Calu3 (cell line): ENCODE measurements around the gene MTG2. TPM values are rescaled to one million over a fixed set of nuclear protein-coding genes. Genes with fewer than 3 reads are reported as not detected.

Experiments
- BruUV-seq: library from RNA; stranded (reverse); fragments of 400-500 nt; replicated peaks from 2 replicates; lab custom pipeline; 2021; lab: Mats Ljungman, UMichigan
- CTCF ChIA-PET: fragments of 300-600 bp; sonication (Branson Sonifier 250); formaldehyde crosslinking; loops from one replicate; lab custom pipeline; 2022; ENCODE audit warnings: antibody characterized with exemption; lab: Charles Lee
- DNase-seq: peaks from one replicate; pipeline ENCODE4 v3.0.0; 2022
- H3K27ac Mint-ChIP-seq: one replicate; pipeline ENCODE4 v1.8.0; 2022; ENCODE audit warnings: mixed read lengths; ENCODE audit not compliant: unreplicated experiment
- H3K27me3 Mint-ChIP-seq: one replicate; pipeline ENCODE4 v1.8.0; 2022; ENCODE audit warnings: mixed read lengths; ENCODE audit not compliant: unreplicated experiment
- H3K36me3 Mint-ChIP-seq: one replicate; pipeline ENCODE4 v1.8.0; 2022; ENCODE audit warnings: mild to moderate bottlenecking, moderate library complexity, mixed read lengths; ENCODE audit not compliant: insufficient read depth, unreplicated experiment
- H3K4me1 Mint-ChIP-seq: one replicate; pipeline ENCODE4 v1.8.0; 2022; ENCODE audit warnings: mild to moderate bottlenecking, low read depth, mixed read lengths; ENCODE audit not compliant: unreplicated experiment
- H3K4me3 Mint-ChIP-seq: one replicate; pipeline ENCODE4 v1.8.0; 2022; ENCODE audit warnings: mild to moderate bottlenecking, low read depth, moderate library complexity, mixed read lengths; ENCODE audit not compliant: unreplicated experiment
- H3K9me3 Mint-ChIP-seq: one replicate; pipeline ENCODE4 v1.8.0; 2022; ENCODE audit warnings: low read depth, mixed read lengths; ENCODE audit not compliant: unreplicated experiment
- CTCF ChIP-seq: fragments of 200-600 bp; IDR thresholded peaks from one replicate; pipeline ENCODE4 v1.8.0; 2022; ENCODE audit warnings: antibody characterized with exemption; ENCODE audit not compliant: unreplicated experiment
- intact Hi-C: fragments of 100-400 bp; cut with micrococcal nuclease; formaldehyde crosslinking; loops from one replicate; pipeline ENCODE4 v1.10.0; 2022; ENCODE audit not compliant: unreplicated experiment
- total RNA-seq: library from RNA; stranded (reverse); gene quantifications from 2 replicates; pipeline ENCODE4 v1.2.3, GENCODE V29; 2022

Gene MTG2
- total RNA-seq, 1 experiment from 2014 or later, result 87.9 TPM

GRCh38 chr20:62214067-62214466 is 31.2 kb downstream of the MTG2 start:
- Mint-ChIP-seq H3K27me3 (peaks cover 98% of the 10 kb centered on the region), H3K4me3 (no peak overlapping the region), H3K4me1 (peaks cover 15% of the 10 kb centered on the region), H3K27ac (no peak overlapping the region), H3K9me3 (no peaks in the 10 kb centered on the region), H3K36me3 (peaks cover 9% of the 10 kb centered on the region)
- DNase-seq, result no peak
- BruUV-seq, result no TSS peak
- TF ChIP-seq CTCF, result no peak
- intact Hi-C loops, result no loop called here
- CTCF ChIA-PET, result no interaction called here

- peaks cover 11% of the 10 kb centered on the region for H3K36me3 Mint-ChIP-seq
- intact Hi-C loops, result no loop called here
- no peak overlapping the region for H3K4me3 Mint-ChIP-seq
- DNase-seq, result no peak
- no peak overlapping the region for H3K27ac Mint-ChIP-seq
- peaks cover 100% of the 10 kb centered on the region for H3K27me3 Mint-ChIP-seq
- TF ChIP-seq CTCF, result no peak
- no peaks in the 10 kb centered on the region for H3K9me3 Mint-ChIP-seq
- peaks cover 17% of the 10 kb centered on the region for H3K4me1 Mint-ChIP-seq
- no TSS peak for BruUV-seq
- CTCF ChIA-PET, result interaction anchor here (0.6 kb wide), 1 partner anchor 47 kb away, joined by 5 read pairs; no protein-coding TSS in a partner anchor
These were observed 32.5 kb downstream of the MTG2 start for GRCh38 chr20:62215020-62215990.

- no TSS peak for BruUV-seq
- Mint-ChIP-seq H3K27ac (no peak overlapping the region), H3K27me3 (peaks cover 100% of the 10 kb centered on the region), H3K4me3 (no peak overlapping the region), H3K36me3 (peaks cover 18% of the 10 kb centered on the region), H3K4me1 (peaks cover 23% of the 10 kb centered on the region), H3K9me3 (no peaks in the 10 kb centered on the region)
- TF ChIP-seq CTCF, result no peak
- no peak for DNase-seq
- intact Hi-C loops, result no loop called here
- CTCF ChIA-PET, result no interaction called here
These were observed 33.3 kb downstream of the MTG2 start for GRCh38 chr20:62215991-62216635.

- DNase-seq, result no peak
- Mint-ChIP-seq H3K9me3 (no peaks in the 10 kb centered on the region), H3K27me3 (peaks cover 100% of the 10 kb centered on the region), H3K4me1 (peaks cover 27% of the 10 kb centered on the region), H3K4me3 (no peak overlapping the region), H3K36me3 (peaks cover 21% of the 10 kb centered on the region), H3K27ac (no peak overlapping the region)
- CTCF ChIA-PET, result interaction anchor here (0.6 to 0.8 kb wide), 2 partner anchors 97 to 207 kb away, joined by 4 read pairs; no protein-coding TSS in a partner anchor
- TF ChIP-seq CTCF, result no peak
- intact Hi-C loops, result no loop called here
- no TSS peak for BruUV-seq
These were observed 34.1 kb downstream of the MTG2 start for GRCh38 chr20:62216636-62217566.
